Mesenchymal stem cell (in vitro differentiated cells and primary cell): ENCODE data around the gene ALOX15. TPM values are rescaled to one million over a fixed set of nuclear protein-coding genes. Genes with fewer than 3 reads are reported as not detected.

Experiments used
- DNase-seq: peaks from one replicate; pipeline ENCODE4 v3.0.0-alpha.2; 2013
- H2AFZ ChIP-seq: one replicate; pipeline ENCODE4 v1.6.1; 2013; ENCODE audit warnings: low read depth, mild to moderate bottlenecking, control low read depth, inconsistent platforms, low read length, moderate library complexity
- H2AK5ac ChIP-seq: 2 replicates; pipeline ENCODE4 v1.6.1; 2013; ENCODE audit warnings: low read length, moderate library complexity, mild to moderate bottlenecking, inconsistent platforms; ENCODE audit not compliant: severe bottlenecking
- H2BK120ac ChIP-seq: one replicate; pipeline ENCODE4 v1.6.1; 2013; ENCODE audit warnings: low read depth, mild to moderate bottlenecking, inconsistent platforms, low read length, moderate library complexity
- H2BK12ac ChIP-seq, 2 experiments: one replicate each; pipeline ENCODE4 v1.6.1; 2013; ENCODE audit warnings: inconsistent platforms in 2 of 2, low read length in 2 of 2, mild to moderate bottlenecking in 2 of 2, moderate library complexity in 2 of 2, control low read depth in 1 of 2
- H2BK15ac ChIP-seq: one replicate; pipeline ENCODE4 v1.6.1; 2013; ENCODE audit warnings: mild to moderate bottlenecking, low read depth, inconsistent platforms; ENCODE audit not compliant: poor library complexity, severe bottlenecking
- H2BK5ac ChIP-seq: 2 replicates; pipeline ENCODE4 v1.6.1; 2013; ENCODE audit warnings: low read depth, mild to moderate bottlenecking, low read length, control low read depth, inconsistent platforms; ENCODE audit not compliant: poor library complexity, severe bottlenecking
- H3K14ac ChIP-seq, 2 experiments: one replicate each; pipeline ENCODE4 v1.6.1; 2013; ENCODE audit warnings: inconsistent platforms in 2 of 2, low read length in 2 of 2, control low read depth in 1 of 2, mild to moderate bottlenecking in 1 of 2, moderate library complexity in 1 of 2
- H3K18ac ChIP-seq, 2 experiments: one replicate each; pipeline ENCODE4 v1.6.1; 2013; ENCODE audit warnings: inconsistent platforms in 2 of 2, low read length in 2 of 2, control low read depth in 1 of 2, low read depth in 1 of 2, mild to moderate bottlenecking in 1 of 2
- H3K23ac ChIP-seq, 2 experiments: one replicate each; pipeline ENCODE4 v1.6.1; 2013; ENCODE audit warnings: inconsistent platforms in 2 of 2, low read length in 2 of 2, mild to moderate bottlenecking in 2 of 2, moderate library complexity in 2 of 2, control low read depth in 1 of 2
- H3K27ac ChIP-seq: 2 replicates; pipeline ENCODE4 v1.5.1; 2013; ENCODE audit warnings: mild to moderate bottlenecking, moderate library complexity, low read length, control low read depth, inconsistent platforms; ENCODE audit not compliant: poor library complexity, severe bottlenecking
- H3K27me3 ChIP-seq, 2 experiments: 2 replicates each; pipeline versions ENCODE4 v1.6.1 to v1.7.0; 2013; ENCODE audit warnings: low read length in 2 of 2, mild to moderate bottlenecking in 2 of 2, moderate library complexity in 2 of 2, control low read depth in 1 of 2, inconsistent platforms in 1 of 2; ENCODE audit not compliant: control insufficient read depth in 1 of 2, insufficient read depth in 1 of 2
- H3K36me3 ChIP-seq, 2 experiments: 2 replicates each; pipeline versions ENCODE4 v1.6.1 to v1.7.0; 2013; ENCODE audit warnings: low read length in 2 of 2, control low read depth in 1 of 2, inconsistent platforms in 1 of 2, low read depth in 1 of 2, mild to moderate bottlenecking in 1 of 2; ENCODE audit not compliant: insufficient read depth in 2 of 2, control insufficient read depth in 1 of 2
- H3K4ac ChIP-seq, 2 experiments: one replicate each; pipeline ENCODE4 v1.6.1; 2013; ENCODE audit warnings: inconsistent platforms in 2 of 2, low read length in 2 of 2, mild to moderate bottlenecking in 2 of 2, moderate library complexity in 2 of 2, control low read depth in 1 of 2, low read depth in 1 of 2
- H3K4me1 ChIP-seq: 2 replicates; pipeline ENCODE4 v1.6.1; 2013; ENCODE audit warnings: low read depth, low read length, control low read depth; ENCODE audit not compliant: control insufficient read depth, insufficient read depth
- H3K4me2 ChIP-seq: 2 replicates; pipeline ENCODE4 v1.6.1; 2013; ENCODE audit warnings: low read length, mild to moderate bottlenecking, inconsistent platforms; ENCODE audit not compliant: poor library complexity, severe bottlenecking
- H3K4me3 ChIP-seq, 2 experiments: 2 replicates each; pipeline versions ENCODE4 v1.5.1 to v1.7.0; 2013; ENCODE audit warnings: low read length in 2 of 2, mild to moderate bottlenecking in 2 of 2, control low read depth in 1 of 2, low read depth in 1 of 2; ENCODE audit not compliant: insufficient read depth in 1 of 2
- H3K79me1 ChIP-seq: replicated peaks from 2 replicates; pipeline ENCODE4 v1.6.1; 2013; ENCODE audit warnings: mild to moderate bottlenecking, control low read depth, low read length, inconsistent platforms; ENCODE audit not compliant: poor library complexity, severe bottlenecking
- H3K9ac ChIP-seq: 2 replicates; pipeline ENCODE4 v1.7.0; 2013; ENCODE audit warnings: mild to moderate bottlenecking, low read length, moderate library complexity
- H3K9me3 ChIP-seq: 2 replicates; pipeline ENCODE4 v1.7.0; 2013; ENCODE audit warnings: mild to moderate bottlenecking, low read length; ENCODE audit not compliant: control insufficient read depth
- H4K8ac ChIP-seq: one replicate; pipeline ENCODE4 v1.6.1; 2013; ENCODE audit warnings: inconsistent platforms, mild to moderate bottlenecking, low read length, moderate library complexity
- H4K91ac ChIP-seq: one replicate; pipeline ENCODE4 v1.6.1; 2013; ENCODE audit warnings: mild to moderate bottlenecking, low read length, inconsistent platforms
- WGBS: methylation state at CpG from one replicate; pipeline ENCODE4 v1.1.7; 2013; ENCODE audit warnings: mixed read lengths; 5-methylcytosine and 5-hydroxymethylcytosine counted together
- small RNA-seq: library from polyadenylated mRNA; stranded (forward); fragments of <200 nt; extraction: miRNeasy Mini kit (QIAGEN cat#:217004); gene quantifications from one replicate; pipeline ENCODE3, GENCODE V24; 2013; ENCODE audit warnings: low read depth

ALOX15 gene

GRCh38 chr17:4582101-4582501 lies 59.4 kb downstream of the ALOX15 start:
- H3K9me3 ChIP-seq: no peaks in the 10 kb centered on the region
- no peak overlapping the region for H4K91ac ChIP-seq
- no peak overlapping the region for H3K4me3 ChIP-seq
- no peak overlapping the region for H3K9ac ChIP-seq
- no peak for DNase-seq
- H2AK5ac ChIP-seq: no peak overlapping the region
- H3K27me3 ChIP-seq: peaks cover 53 to 75% of the 10 kb centered on the region in 2 experiments
- no peaks in the 10 kb centered on the region for H3K79me1 ChIP-seq
- no peak overlapping the region for H2BK120ac ChIP-seq
- WGBS: 61% methylated on average over 5 of the region's 7 CpGs
- no peak overlapping the region for H2BK5ac ChIP-seq
- H3K4me2 ChIP-seq: no peak overlapping the region
- no peak overlapping the region for H4K8ac ChIP-seq
- H3K4ac ChIP-seq: no peak overlapping the region
- no peak overlapping the region for H3K18ac ChIP-seq
- H2AFZ ChIP-seq: no peak overlapping the region
- no peak overlapping the region for H3K27ac ChIP-seq
- no peaks in the 10 kb centered on the region for H3K36me3 ChIP-seq
- H3K14ac ChIP-seq: no peak overlapping the region
- H2BK15ac ChIP-seq: no peak overlapping the region
- H3K23ac ChIP-seq: no peak overlapping the region
- H3K4me1 ChIP-seq: peaks cover 31% of the 10 kb centered on the region
- no peak overlapping the region for H2BK12ac ChIP-seq

Small RNAs within 50 kb of the gene (small RNA-seq; reads per million reads assigned to genes)
- not detected for gene RNU6-955P
